Stimulated activated CD8-positive, alpha-beta memory T cell treated with anti-CD3 and anti-CD28 coated beads, Interleukin-15, amount 100 ng/mL, for 1 hour (primary cell): ENCODE data around the gene CA10.

Experiments used
- DNase-seq: peaks from one replicate; pipeline ENCODE4 v3.0.0-alpha.2; 2020; ENCODE audit warnings: low read depth

CA10 gene

DNA sequence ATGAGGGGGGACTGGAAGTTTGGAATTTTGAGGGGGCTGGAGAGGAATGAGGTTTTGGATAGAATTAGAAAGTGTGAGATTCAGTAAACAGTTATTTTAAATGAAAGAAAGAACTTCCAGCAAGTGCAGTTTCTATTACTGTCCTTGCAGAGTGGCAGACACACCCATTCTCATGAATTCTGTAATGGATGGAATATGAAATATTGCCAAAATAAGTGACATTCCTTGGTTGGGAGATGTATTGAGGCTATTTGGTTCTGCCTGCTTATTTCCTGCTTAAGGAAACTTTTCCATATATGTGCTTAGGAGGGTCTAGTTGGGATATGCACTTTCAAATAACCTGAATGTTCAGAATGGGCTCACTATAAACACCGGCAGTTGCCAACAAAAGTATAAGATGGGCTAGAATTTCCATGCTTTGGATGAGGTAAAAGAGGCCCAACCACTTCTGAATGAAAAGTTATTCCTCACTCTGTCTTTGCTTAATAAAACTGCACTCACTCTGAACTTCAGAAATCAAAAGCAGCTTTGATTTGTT lies 434.4 kb downstream of the CA10 start:
- no peak for DNase-seq

DNA sequence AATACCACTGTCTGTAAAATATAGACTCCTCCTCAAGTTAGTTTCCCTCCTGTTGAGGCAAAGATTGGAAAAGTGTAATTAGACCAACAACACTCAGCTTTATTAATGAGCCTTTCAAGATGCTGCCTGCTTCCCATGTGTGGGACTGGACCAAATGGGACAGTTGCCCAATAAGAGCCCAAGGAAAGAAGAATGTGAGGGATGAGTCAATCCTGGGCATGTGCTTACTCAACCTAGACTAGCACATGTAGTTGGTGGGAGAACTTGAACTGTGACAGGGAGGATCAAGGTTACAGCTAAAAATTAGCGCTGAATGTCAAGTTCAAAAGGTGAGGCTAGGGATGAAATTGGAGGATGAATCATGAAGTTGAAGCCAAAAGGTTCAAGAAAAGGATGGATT lies 435.5 kb downstream of the CA10 start:
- DNase-seq, result no peak

DNA sequence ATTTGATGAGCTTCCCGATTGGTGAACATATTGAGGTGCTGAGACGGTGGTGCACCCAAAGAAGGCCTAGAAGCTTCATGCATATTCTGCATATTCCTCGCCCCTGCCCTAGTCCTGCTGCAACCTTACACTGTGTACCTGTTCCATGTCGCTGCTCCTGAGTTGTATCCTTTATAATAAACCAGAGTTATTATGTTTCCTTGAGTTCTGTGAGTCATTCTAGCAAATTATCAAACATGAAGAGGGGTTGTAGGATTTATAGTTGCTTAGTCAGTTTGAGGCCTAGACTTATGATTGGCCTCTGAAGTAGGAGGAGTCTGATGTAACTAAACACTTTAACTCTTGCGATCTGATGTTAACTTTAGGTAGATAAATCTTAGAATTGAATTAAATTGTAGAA lies 436.8 kb downstream of the CA10 start:
- no peak for DNase-seq

DNA sequence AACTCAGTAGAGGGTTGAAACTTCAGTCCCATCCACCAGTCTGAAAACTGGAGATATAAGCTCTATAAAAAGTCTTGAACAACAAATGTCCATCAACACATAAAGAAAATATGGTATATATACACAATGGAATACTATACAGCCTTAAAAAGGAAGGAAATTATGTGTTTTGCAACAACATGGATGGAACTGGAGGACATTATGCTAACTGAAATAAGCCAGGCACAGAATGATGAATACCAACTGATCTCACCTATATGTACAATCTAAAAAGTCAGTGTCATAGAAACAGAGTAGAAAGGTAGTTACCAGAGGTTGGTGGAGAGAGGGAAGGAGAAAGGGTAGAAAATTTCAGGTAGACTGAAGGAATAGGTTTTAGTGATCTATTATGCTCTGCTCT lies 438.1 kb downstream of the CA10 start:
- DNase-seq, result no peak

DNA sequence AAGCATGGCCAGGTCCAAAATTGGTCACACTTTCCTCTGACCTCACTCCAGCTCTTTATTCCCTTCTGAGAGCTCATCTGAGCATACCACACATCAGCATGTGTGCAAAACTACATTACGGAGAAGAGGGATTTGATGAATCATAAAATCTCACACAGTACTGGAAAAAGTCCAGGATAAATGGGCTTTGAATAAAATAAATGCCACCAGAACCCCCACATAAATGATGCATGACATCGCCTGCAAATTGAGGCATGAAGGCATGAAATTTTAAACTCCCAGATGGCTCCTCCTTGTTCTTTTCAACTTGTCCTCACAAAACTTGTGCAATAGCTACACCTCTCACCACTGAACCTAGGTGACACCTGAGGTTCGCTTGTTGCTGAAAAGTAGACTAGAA lies 439.5 kb downstream of the CA10 start:
- DNase-seq, result no peak

DNA sequence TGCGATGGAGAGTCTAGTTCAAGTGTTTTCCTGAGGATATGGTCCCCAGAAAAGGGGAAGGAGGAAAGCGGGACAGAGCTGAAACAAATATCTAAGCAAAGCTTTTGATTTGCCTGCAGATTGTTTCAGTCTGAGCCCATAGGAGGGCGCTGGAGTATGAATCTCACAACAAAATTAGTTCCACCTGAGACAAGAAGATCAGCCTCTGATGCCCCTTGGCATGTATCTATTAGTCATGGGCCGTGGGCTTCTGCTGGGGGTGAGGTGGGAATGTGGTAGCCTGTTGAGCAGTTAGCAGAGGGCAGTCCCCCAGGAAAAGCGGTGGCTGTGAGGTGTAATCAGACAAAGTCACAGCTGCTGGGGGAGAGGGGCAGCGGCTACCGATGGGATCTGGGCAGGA lies 446.9 kb downstream of the CA10 start:
- no peak for DNase-seq

DNA sequence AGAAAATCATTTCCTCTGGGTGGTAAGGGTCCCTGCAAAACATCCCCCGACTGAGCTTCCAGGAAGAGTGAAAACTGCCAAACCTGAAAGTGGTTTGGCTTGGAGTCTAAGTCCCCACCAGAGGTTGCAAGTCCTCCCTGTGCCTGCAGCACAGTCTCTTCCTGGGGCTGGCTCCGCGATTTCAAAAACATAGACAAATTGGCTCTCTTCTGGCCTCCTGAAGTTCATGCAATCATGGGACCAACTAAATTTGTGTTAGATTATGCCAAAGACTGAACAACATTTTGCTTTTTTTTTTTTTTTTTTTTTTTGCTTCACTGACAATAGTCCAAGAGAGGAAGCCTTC lies 447.9 kb downstream of the CA10 start:
- DNase-seq, result no peak

DNA sequence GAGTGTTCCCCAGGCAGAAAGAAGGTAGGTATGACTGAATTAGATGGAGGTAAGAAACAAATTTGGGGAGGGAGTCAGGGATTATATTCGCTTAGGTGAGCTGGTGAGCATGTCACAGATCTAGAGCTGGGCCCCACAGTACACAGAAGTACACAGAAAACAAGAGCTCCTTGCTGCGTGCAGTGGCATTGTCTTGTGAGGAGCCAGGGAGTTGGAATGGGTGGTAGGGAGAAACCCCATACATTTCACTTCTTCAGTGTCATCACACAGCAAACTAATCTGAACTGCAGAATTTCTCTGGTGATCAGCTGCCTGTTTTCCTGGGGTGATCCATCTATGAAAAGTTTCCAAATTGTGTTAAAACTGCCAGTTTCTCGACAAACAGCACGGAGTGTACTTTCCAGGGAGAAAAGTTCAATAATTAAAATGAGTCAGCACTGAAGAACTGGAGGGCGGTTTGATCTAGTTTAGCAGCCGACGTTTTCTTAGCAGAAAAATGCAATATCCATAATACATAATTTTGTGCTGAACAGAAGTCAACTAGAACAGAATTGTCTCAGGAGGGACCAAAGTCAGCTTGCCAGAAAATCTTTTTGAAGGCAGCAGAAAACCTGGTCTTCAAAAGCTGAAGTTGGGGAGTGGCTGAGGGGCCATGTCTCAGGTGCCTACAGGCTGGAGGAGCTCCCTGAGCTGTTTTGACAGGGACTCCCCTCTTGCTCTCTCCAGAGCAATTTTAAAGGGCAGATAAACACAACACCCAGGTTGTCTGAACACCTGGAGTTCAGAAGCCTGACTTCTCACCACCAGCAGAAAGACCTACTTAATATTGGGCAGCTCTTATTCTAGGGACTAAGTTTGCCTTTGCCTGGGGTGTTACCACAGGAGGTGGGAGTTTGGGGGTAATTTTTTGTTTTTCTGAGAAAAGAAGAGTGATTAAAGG lies 448.6 kb downstream of the CA10 start:
- DNase-seq, result no peak

DNA sequence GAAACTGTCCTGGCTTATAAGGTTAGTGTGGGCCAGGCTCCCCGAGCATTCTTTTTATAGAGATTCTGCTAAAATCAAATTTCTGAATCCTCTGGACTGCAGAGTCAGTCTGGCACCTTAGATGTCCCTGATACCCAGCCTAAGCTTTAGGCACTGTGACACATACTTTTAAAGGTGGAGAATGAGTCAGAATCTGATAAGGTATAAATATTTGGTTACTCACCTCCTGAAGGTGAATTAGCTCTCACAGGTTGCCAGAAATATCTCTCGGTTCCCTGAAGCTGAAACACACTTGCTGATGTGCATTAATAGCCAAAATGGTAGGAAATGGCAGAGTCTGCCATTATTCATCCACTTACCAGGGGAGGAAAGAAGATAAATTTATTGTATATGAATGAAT lies 451.3 kb downstream of the CA10 start:
- DNase-seq, result no peak

DNA sequence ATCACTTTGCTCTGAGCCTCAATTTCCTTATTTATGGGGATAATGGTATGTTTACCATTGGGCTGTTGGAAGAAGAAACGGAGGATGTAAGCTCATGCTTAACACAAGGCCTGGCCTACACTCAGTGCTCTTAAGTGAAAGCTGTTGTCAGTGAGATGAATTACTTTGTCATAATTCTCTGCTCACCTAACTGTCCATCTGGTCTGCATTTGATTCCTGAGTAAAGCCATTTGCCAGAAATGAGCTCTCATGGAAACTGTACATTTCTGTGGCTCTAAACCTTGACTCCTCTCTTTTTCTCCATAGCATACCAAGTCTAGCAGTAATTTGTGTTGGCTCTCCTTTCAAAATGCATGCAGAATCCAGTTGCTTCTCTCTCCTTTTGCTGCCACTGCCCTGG lies 452.4 kb downstream of the CA10 start:
- DNase-seq, result no peak

DNA sequence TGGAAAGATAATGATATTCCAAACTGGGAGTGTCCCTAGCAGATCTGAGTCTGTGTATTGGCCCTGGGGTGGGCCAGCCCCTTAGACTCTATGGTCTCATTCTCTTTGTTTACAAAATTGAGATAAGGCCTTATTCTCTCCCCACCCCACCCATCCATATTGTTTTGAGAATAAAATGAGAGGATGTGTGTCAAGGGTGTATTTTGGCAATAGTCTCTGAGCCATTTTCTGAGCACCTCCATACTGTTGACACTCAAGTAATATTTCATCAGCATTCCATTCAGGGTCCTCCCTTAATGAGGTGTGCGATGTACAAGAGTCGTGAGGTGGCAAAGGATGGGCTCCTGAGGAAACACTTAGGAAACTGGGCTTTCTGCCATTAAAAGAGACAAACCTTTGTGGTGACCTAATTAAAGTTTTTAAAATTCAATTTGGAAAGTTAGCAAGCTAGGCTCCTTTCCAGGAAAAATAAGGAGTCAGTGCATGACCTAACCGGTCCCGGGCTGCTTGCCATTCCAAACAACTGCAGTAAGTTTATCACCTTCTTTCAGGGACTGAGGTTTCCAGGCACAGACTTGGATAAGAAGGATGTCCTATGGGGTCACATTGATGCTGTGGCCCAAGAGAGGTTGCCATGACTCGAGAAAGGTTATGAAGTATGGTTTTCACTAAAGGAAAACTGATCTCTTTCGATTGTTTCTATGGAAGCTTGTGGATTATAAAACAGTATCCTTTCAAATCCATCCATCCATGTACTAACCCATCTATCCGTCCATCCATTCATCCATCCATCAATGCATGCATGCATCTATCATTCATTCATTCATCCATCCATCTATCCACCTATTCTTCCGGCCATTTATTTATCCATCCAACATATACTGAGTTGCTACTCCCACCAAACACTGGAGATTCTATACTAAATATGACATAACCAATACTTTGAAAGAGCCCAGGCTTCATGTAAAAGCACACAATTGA lies 454.9 kb downstream of the CA10 start:
- no peak for DNase-seq

DNA sequence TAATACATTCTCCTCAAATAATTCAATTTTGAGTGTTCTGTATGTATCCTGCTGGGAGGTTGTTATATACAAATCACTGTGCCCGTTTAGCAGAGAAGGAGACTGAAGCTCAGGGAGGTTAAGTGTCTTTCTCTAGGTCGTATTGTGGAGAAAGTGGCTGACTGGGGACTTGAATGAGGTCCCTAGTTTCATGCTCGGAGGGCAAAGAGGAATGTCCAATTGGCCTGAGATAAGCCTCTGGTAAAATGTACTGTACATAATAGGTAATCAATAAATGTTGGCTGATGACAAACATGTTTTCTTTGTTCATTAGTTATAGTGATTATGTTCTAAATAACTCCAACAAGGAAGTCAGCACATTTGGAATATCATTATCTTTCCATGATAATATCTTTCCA lies 455.6 kb downstream of the CA10 start:
- no peak for DNase-seq

DNA sequence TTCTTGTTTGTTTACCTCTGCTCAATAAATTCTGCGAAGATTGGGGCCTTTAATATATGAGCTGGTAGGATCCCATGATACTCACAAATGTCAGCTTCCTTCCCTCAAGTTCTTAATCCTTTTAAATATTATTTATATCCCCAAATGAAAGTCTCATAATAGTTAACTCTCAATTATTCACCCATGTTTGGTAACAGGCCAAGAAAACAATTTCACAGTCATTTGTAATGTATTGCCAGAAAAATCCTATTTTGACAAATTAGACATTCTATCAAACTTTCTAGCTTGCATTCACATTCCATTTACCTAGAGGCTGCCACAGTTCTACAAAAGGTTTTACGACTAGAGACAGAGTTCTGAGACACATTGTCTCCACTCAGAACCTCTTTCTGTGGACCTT lies 457.0 kb downstream of the CA10 start:
- DNase-seq, result no peak

DNA sequence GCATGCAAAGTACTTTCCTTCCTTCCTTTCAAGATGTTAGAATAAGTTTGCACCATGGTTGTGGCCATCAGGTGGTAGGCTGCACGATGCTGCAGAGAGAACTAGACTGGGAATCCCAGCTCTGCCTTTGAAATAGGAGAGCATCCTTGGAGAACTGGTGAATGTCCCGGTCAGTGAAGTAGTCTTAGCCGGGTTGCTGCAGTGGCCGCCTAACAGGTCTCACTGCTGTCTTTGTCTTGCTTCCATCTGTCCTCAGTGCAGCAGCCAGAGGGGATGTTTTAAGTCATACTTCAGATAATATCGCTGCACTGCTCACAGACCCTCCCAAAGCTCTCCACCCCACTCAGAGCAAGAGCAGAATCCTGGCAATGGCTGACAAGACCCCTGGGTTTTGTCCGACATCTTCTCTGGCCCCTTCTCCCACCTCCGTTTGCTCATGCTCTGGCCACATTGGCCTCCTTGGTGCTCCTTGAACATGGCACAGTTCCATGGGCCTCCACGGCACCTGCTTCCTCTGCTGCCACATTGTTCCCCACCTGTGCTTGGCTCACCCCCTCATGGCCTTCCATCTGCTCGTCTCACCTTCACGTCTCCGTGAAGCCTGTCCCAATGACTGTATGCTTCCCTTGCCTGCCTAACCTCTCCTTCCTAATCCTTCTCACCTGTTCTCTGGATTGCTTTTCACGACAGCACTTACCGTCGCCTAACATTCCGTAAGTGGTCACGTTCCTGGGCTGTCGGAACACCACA lies 458.3 kb downstream of the CA10 start:
- DNase-seq, result no peak

DNA sequence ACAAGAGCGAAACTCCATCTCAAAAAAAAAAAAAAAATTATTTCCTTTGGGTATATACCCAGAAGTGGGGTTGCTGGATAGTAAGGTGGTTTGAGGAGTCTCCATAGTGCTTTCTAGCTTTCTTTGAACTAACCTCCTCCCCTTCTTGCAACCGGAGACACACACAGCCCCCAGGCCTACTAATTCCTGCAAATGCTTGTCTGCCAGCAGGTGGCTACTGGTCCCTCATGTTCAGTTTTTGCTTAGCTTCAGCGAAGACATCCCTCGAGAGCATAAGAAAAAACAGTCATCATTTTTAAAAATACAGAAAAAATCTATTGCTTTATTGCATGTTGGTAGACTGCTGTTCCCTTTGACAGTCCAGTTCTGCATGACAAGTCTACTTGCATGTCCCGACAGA lies 459.2 kb downstream of the CA10 start:
- DNase-seq, result no peak

DNA sequence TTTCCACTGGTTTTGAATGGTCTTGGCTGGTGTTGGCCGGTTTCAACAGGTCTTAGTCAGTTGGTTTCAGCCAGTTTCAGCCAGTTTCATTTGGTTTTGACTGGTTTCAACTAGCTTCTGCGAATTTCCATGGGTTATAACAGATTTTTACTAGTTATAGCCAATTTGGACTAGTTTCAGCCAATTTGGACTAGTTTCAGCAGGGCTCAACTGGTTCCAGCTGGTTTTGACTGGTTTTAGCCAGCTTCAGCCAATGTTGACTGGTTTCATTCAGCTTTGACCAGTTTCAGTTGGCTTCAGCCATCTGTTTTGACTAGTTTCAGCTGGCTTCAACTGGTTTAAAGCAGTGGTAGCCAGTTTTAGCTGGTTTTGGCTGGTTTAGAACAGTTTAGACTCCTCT lies 465.6 kb downstream of the CA10 start:
- no peak for DNase-seq

DNA sequence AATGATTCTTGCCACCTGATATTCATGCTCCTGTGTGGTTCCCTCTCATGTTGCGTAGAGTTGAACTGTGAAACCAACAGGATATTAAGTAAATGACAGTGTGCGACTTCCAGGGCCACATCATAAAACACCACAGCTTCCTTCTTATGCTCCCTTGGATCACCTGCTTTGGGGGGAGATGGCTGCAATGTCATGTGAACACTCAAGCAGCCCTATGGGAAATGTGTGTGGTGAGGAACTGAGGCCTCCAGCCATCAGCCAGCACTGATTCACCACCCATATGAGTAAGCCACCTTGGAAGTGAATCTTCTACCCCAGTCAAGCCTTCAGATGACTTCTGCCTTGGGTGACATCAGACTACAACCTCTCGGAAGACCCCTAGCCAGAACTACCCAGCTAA lies 470.6 kb downstream of the CA10 start:
- no peak for DNase-seq

DNA sequence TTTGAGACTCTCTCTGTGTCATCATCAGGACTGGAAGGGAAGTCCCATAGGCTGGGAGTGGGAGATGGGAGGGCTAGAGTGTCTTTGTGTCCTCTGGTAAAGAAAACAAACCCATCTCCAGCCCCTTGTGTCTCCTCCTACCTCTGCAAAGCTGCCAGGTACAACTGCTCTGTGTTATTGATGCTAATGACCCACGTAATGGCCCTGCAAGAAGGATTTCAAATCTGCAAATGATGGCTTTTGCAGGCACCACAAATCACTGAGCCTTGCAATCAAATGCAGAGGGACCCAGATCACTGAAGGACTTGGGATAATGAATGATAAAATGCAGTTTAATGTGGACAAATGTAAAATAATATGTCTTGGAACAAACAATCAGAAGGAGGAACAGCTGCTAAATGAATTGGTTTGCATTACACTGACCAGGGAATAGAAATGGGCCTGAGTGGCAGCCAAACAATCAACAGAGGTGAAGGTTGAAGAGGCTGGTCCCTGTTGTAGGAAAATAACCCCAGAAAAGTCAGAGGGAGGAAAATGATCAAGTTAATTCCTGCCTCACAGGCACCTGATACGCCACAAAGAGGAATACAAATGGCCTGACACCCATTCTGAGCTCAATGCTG lies 473.1 kb downstream of the CA10 start:
- DNase-seq, result no peak

DNA sequence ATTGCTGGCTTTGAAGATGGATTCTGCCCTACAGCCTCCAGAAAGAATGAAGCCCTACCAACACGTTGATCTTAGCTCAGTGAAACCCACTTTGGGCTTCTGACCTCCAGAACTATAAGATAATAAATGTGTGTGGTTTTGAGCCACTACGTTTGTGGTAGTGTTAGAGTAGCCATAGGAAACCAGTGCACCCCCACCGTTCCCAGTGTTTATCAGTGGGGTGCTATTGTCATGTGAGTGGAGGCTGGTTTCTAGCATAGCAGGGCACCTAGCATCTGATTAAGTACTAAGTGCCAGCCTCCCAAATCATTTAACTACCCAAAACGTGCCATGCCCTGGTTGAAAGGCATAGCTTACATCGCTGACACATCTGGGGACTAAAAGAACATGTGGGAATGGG lies 474.3 kb downstream of the CA10 start:
- no peak for DNase-seq

DNA sequence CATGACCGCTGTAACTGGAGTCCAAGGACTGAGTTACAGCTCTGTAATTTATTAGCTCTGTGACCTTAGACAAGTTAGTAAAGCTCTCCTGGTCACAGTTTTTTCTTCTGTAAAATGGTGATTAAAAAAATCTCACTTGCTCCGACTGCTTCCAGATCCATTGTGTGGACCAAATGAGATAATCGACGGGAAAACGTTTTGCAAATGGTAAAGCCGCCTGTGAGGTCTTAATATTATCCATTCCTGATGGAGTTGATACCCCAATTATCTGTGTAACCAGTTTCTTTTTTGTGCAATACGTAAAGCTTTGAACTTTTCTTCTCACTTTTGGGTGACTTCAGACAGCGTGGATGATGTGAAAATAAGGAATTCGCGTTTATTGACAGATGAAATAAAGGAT lies 475.2 kb downstream of the CA10 start:
- no peak for DNase-seq

DNA sequence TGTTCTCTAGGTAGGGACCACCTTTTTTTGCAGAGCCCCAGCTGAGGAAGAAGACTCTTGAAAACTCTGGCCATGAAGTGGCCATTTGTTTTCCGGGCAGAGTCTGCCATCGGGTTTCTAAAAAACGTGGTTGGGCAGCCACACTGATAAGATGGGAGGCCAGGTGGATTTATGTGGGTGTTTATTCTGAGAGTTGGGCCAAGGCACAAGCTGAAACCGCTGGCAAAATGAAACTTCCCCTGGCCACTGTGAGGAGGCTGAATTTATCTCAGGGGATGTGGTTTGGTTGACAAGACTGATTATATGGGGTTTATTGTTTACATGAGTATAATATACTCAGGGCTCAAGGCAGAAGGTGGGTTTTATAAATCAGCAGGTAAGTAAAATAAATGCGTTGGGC lies 476.4 kb downstream of the CA10 start:
- DNase-seq, result no peak

DNA sequence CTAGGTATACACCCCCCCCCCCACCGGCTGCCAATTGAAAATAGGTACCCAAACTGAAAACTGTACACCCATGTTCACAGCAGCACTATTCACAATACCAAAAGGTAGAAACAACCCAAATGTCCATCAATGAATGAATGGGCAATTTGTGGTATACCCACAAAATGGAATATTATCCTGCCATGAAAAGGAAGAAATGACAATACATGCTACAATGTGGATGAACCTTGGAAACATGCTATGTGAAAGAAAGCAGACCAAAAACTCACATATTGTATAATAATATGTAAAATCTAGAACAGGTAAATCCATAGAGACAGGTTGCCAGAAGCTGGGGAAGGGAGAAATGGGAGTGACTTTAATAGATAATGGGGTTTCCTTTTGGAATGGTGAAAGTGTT lies 480.6 kb downstream of the CA10 start:
- no peak for DNase-seq
